Vagina (tissue), 2 donors: ENCODE results near the gene PSMC1. TPM values are rescaled to one million over a fixed set of nuclear protein-coding genes. Genes with fewer than 3 reads are reported as not detected.

Experiments
- DNase-seq, 2 donors: peaks; one replicate each; pipeline ENCODE4 v3.0.0-alpha.2; 2017; ENCODE audit errors: extremely low spot score in 2 of 2
- H3K27ac ChIP-seq: fragments of 200-600 bp; sonication (generic); one replicate; pipeline ENCODE4 v1.5.1; 2019
- H3K27me3 ChIP-seq: fragments of 200-600 bp; sonication (generic); one replicate; pipeline ENCODE4 v1.5.1; 2019
- H3K36me3 ChIP-seq, 2 donors: fragments of 200-600 bp; sonication (generic); one replicate each; pipeline ENCODE4 v1.5.1; 2017 to 2019
- H3K4me1 ChIP-seq: fragments of 200-600 bp; sonication (generic); one replicate; pipeline ENCODE4 v1.5.1; 2019
- H3K4me3 ChIP-seq, 2 donors: fragments of 200-600 bp; sonication (generic); 1 replicate in 1 of 2; 2 replicates in 1 of 2; pipeline ENCODE4 v1.5.1; 2016 to 2019
- H3K9me3 ChIP-seq: fragments of 200-600 bp; sonication (generic); one replicate; pipeline ENCODE4 v1.5.1; 2019
- POLR2A ChIP-seq, 2 donors: fragments of 450-650 bp; IDR thresholded peaks; one replicate each; pipeline ENCODE4 v1.6.1; 2017; ENCODE audit warnings: antibody characterized with exemption in 2 of 2, mild to moderate bottlenecking in 2 of 2, moderate library complexity in 2 of 2
- POLR2AphosphoS5 ChIP-seq, 2 donors: sonication (generic); formaldehyde crosslinking; IDR thresholded peaks; one replicate each; pipeline ENCODE4 v1.9.0; 2017; ENCODE audit warnings: antibody characterized with exemption in 2 of 2, mild to moderate bottlenecking in 2 of 2, low read depth in 1 of 2; ENCODE audit not compliant: insufficient read depth in 1 of 2
- intact Hi-C: fragments of 100-400 bp; cut with DNase I; formaldehyde crosslinking; loops from one replicate; pipeline ENCODE4 v1.15.1; 2023
- total RNA-seq: library from RNA; depleted of rRNA; stranded (reverse); fragments of >200 nt; gene quantifications from one replicate; pipeline ENCODE4 v1.2.3, GENCODE V29; 2016
- TF ChIP-seq, protein P1 (sequence below), 3 experiments: fragments of 450-650 bp in 2 of 3; fragments of 200-600 bp in 1 of 3; sonication (generic) in 1 of 3; IDR thresholded peaks; one replicate each; pipeline ENCODE4 v1.5.1; 2017 to 2019; ENCODE audit warnings: antibody characterized with exemption in 3 of 3, mild to moderate bottlenecking in 2 of 3, moderate library complexity in 2 of 3

The PSMC1 gene
- total RNA-seq, 1 donor from 2014 or later: 32.7 TPM

DNA sequence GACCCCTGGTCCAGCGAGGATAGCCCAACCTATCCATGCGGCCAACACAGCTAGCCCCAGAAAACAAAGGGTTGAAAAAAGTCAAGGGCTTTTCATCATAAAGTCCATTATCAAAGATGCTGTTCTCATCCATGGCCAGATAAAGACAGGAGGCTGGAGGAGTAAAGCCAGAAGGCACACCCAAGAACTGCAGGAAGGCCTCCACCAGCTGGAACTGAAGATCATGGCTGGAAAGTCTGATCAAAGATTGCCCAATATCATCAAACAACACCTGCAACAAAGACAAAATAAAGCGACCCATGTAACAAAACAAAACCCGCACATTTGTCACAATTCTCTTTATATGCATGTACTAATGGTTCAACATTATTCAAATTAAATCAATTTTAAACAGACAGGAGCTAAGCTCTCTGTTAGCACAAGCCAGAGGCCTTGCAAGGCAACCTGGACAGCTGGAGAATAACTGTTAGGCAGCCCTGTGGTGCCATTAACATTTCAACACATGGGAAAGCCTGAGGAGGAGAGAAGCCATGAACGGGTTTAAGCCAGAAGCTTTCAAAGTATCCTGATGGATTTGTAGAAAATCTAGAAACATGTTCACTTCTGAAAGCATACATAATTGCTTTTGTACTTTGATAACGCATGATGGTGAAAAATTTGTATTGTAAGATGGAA is 34.1 kb downstream of the PSMC1 start:
- peaks cover 0 to 55% of the 10 kb centered on the region in 2 donors for H3K36me3 ChIP-seq

DNA sequence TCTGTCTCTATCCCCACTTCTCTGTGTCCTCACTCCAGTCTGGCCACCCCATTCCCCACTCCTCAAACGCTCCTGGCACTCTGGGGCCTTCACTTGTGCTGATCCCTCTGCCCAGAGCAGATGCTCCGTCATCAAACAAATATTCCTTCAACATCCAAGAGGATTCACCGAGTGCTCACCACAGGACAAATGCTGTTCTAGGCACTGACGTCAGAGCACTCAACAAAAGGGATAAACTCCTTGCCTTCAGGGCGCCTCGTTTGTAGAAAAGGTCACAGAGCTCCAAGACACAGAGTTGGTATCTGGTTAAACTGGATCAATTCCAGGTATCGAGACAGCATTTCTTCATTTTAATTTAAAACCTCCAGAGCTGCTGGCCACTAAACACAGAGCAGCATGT is 35.3 kb downstream of the PSMC1 start:
- Histone ChIP-seq H3K27ac (no peak overlapping the region), H3K27me3 (no peaks in the 10 kb centered on the region), H3K36me3 (peaks cover 0 to 51% of the 10 kb centered on the region in 2 donors), H3K4me1 (no peaks in the 10 kb centered on the region), H3K4me3 (no peak overlapping the region), H3K9me3 (no peaks in the 10 kb centered on the region)
- TF ChIP-seq, protein P1, sequence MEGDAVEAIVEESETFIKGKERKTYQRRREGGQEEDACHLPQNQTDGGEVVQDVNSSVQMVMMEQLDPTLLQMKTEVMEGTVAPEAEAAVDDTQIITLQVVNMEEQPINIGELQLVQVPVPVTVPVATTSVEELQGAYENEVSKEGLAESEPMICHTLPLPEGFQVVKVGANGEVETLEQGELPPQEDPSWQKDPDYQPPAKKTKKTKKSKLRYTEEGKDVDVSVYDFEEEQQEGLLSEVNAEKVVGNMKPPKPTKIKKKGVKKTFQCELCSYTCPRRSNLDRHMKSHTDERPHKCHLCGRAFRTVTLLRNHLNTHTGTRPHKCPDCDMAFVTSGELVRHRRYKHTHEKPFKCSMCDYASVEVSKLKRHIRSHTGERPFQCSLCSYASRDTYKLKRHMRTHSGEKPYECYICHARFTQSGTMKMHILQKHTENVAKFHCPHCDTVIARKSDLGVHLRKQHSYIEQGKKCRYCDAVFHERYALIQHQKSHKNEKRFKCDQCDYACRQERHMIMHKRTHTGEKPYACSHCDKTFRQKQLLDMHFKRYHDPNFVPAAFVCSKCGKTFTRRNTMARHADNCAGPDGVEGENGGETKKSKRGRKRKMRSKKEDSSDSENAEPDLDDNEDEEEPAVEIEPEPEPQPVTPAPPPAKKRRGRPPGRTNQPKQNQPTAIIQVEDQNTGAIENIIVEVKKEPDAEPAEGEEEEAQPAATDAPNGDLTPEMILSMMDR (IDR thresholded peaks at IDR 0.05): no peak
- TF ChIP-seq POLR2A (IDR thresholded peaks at IDR 0.05): no peak
- no peak for TF ChIP-seq POLR2AphosphoS5 (IDR thresholded peaks at IDR 0.05; ENCODE audit: insufficient read depth in 1 of 2, low read depth in 1 of 2)
- DNase-seq: no peak
- intact Hi-C loops: no loop called here

More for the DNA sequence above, 34.1 kb downstream of the PSMC1 start:
- intact Hi-C loops: no loop called here
- Histone ChIP-seq H3K4me3 (no peak overlapping the region), H3K27ac (no peak overlapping the region), H3K27me3 (no peaks in the 10 kb centered on the region), H3K4me1 (no peaks in the 10 kb centered on the region), H3K9me3 (no peaks in the 10 kb centered on the region)
- TF ChIP-seq POLR2A (IDR thresholded peaks at IDR 0.05) (no peak), POLR2AphosphoS5 (IDR thresholded peaks at IDR 0.05; ENCODE audit: insufficient read depth in 1 of 2, low read depth in 1 of 2) (no peak)
- TF ChIP-seq, protein P1 (IDR thresholded peaks at IDR 0.05): no peak
- no peak for DNase-seq

DNA sequence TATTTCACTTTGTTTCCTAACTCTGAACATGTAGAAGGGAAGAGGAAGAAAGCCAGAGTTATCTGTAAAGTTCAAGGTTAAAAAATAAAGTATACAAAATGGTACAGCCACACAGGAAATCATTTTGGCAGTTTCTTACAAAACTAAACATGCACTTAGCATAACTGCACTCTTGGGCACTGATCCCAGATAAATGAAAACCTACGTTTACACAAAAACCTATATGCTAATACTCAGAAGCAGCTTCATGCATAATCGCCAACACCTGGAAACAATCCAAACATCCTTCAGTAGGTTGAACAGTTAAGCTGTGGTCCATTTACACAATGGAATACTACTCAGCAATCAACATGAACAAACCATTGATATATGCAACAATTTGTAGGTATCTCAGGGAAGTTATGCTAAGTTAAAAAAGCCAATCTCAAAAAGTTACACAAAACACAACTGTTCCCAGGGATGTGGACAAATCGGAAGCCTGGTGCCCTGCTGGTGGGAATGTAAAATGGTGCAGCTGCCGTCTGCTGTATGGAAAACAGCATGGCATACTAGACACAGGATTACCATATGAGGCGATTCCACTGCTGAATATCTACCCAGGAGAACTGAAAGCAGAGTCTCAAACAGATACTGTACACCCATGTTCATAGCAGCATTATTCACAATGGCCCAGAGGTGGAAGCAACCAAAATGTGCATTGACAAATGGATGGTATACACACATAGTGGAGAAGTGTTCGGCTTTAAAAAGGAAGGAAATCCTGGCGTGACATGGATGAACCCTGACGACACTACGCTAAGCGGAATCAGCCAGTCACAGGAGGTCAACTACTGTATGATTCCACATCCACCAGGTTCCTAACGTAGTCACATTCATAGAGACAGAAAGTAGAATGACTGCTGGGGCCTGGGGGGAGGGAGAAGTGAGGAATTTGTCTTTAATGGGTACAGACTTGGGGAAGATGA is 37.7 kb downstream of the PSMC1 start:
- no peaks in the 10 kb centered on the region for H3K9me3 ChIP-seq
- no peak overlapping the region for H3K4me3 ChIP-seq
- peaks cover 0 to 47% of the 10 kb centered on the region in 2 donors for H3K36me3 ChIP-seq
- H3K27me3 ChIP-seq: no peaks in the 10 kb centered on the region
- TF ChIP-seq POLR2A (IDR thresholded peaks at IDR 0.05) (no peak), POLR2AphosphoS5 (IDR thresholded peaks at IDR 0.05; ENCODE audit: insufficient read depth in 1 of 2, low read depth in 1 of 2) (no peak)
- TF ChIP-seq, protein P1 (IDR thresholded peaks at IDR 0.05): no peak
- no peak overlapping the region for H3K27ac ChIP-seq
- no peak for DNase-seq
- intact Hi-C loops: no loop called here
- no peaks in the 10 kb centered on the region for H3K4me1 ChIP-seq

DNA sequence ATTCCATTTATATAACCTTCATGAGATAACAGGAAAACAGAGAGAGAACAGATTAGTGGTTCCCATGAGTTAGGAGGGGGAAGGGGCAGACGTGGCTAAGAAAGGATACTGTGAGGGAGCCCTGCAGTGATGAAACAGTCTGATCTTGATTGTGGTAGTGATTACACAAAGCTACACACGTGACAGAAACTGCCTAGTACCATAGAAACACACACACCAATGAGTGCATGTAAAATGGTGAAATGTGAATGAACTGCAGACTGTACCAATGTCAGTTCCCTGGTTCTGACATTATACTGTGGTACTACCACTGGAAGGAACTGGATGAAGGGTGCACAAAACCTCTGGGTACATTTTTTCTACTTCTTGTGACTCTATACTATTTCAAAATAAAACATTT is 38.5 kb downstream of the PSMC1 start:
- no peak overlapping the region for H3K27ac ChIP-seq
- TF ChIP-seq POLR2AphosphoS5 (IDR thresholded peaks at IDR 0.05; ENCODE audit: insufficient read depth in 1 of 2, low read depth in 1 of 2): no peak
- TF ChIP-seq, protein P1 (IDR thresholded peaks at IDR 0.05): no peak
- TF ChIP-seq POLR2A (IDR thresholded peaks at IDR 0.05): no peak
- no peaks in the 10 kb centered on the region for H3K27me3 ChIP-seq
- intact Hi-C loops: no loop called here
- no peaks in the 10 kb centered on the region for H3K4me1 ChIP-seq
- no peak for DNase-seq
- peaks cover 0 to 38% of the 10 kb centered on the region in 2 donors for H3K36me3 ChIP-seq
- H3K4me3 ChIP-seq: no peak overlapping the region
- H3K9me3 ChIP-seq: no peaks in the 10 kb centered on the region
